A673 (cell line): ENCODE data around the gene OPN1SW. TPM values are rescaled to one million over a fixed set of nuclear protein-coding genes. Genes with fewer than 3 reads are reported as not detected.

Source experiments
- BruUV-seq: library from RNA; stranded (reverse); fragments of 400-500 nt; replicated peaks from 2 replicates; lab custom pipeline; 2021; lab: Mats Ljungman, UMichigan
- CTCF ChIA-PET: fragments of 300-600 bp; sonication (Branson Sonifier 250); formaldehyde crosslinking; loops from one replicate; lab custom pipeline; 2022; ENCODE audit warnings: antibody characterized with exemption; lab: Charles Lee
- POLR2A ChIA-PET: fragments of 300-600 bp; sonication (Branson Sonifier 250); formaldehyde crosslinking; loops from one replicate; lab custom pipeline; 2022; ENCODE audit warnings: antibody characterized with exemption; ENCODE audit not compliant: low non-redundant PET; lab: Charles Lee
- DNase-seq: peaks from one replicate; pipeline ENCODE4 v3.0.0-alpha.2; 2015; ENCODE audit warnings: low spot score
- H3K27ac ChIP-seq: fragments of 200-600 bp; sonication (generic); 2 replicates; pipeline ENCODE4 v1.5.1; 2016; ENCODE audit warnings: mixed run types, low read depth, mild to moderate bottlenecking, mixed read lengths, antibody characterized with exemption, low read length; ENCODE audit not compliant: poor library complexity, severe bottlenecking
- H3K27me3 ChIP-seq: fragments of 200-600 bp; sonication (generic); replicated peaks from 2 replicates; pipeline ENCODE4 v1.6.1; 2017; ENCODE audit warnings: mixed run types, low read depth, mild to moderate bottlenecking, mixed read lengths, antibody characterized with exemption, low read length; ENCODE audit not compliant: insufficient read depth, poor library complexity
- H3K36me3 ChIP-seq: fragments of 200-600 bp; sonication (generic); 2 replicates; pipeline ENCODE4 v1.6.1; 2016; ENCODE audit warnings: mixed run types, mild to moderate bottlenecking, mixed read lengths, antibody characterized with exemption, low read length; ENCODE audit not compliant: insufficient read depth, poor library complexity, severe bottlenecking
- H3K4me1 ChIP-seq: fragments of 200-600 bp; sonication (generic); 2 replicates; pipeline ENCODE4 v1.6.1; 2017; ENCODE audit warnings: mixed run types, mild to moderate bottlenecking, mixed read lengths, antibody characterized with exemption, low read length; ENCODE audit not compliant: insufficient read depth, poor library complexity, severe bottlenecking
- H3K4me3 ChIP-seq: fragments of 200-600 bp; sonication (generic); 2 replicates; pipeline ENCODE4 v1.5.1; 2016; ENCODE audit warnings: low read depth, mixed run types, mild to moderate bottlenecking, mixed read lengths, low read length; ENCODE audit not compliant: poor library complexity, severe bottlenecking
- H3K9me3 ChIP-seq: fragments of 200-600 bp; sonication (generic); 2 replicates; pipeline ENCODE4 v1.6.1; 2016; ENCODE audit warnings: mixed run types, low read depth, mild to moderate bottlenecking, mixed read lengths, antibody characterized with exemption, low read length; ENCODE audit not compliant: poor library complexity, severe bottlenecking
- EZH2 ChIP-seq: fragments of 200-600 bp; sonication (generic); IDR thresholded peaks from 2 replicates; pipeline ENCODE4 v1.6.1; 2017; ENCODE audit warnings: borderline replicate concordance, low read depth, mild to moderate bottlenecking, mixed read lengths, antibody characterized with exemption, low read length; ENCODE audit not compliant: poor library complexity, severe bottlenecking
- intact Hi-C: fragments of 100-400 bp; cut with micrococcal nuclease; formaldehyde crosslinking; loops from one replicate; pipeline ENCODE4 v1.10.0; 2022; ENCODE audit not compliant: unreplicated experiment
- total RNA-seq: library from RNA; stranded (reverse); gene quantifications from 2 replicates; pipeline ENCODE4 v1.2.3, GENCODE V29; 2021
- TF ChIP-seq, protein P1 (sequence below): fragments of 300-800, 200-600 bp; sonication (generic); conservative IDR thresholded peaks from 2 replicates; pipeline ENCODE4 v1.5.1; 2017; ENCODE audit warnings: low read depth, mild to moderate bottlenecking, antibody characterized with exemption, low read length, moderate library complexity, mixed read lengths

The OPN1SW gene
- total RNA-seq, 1 experiment from 2014 or later, result not detected

DNA sequence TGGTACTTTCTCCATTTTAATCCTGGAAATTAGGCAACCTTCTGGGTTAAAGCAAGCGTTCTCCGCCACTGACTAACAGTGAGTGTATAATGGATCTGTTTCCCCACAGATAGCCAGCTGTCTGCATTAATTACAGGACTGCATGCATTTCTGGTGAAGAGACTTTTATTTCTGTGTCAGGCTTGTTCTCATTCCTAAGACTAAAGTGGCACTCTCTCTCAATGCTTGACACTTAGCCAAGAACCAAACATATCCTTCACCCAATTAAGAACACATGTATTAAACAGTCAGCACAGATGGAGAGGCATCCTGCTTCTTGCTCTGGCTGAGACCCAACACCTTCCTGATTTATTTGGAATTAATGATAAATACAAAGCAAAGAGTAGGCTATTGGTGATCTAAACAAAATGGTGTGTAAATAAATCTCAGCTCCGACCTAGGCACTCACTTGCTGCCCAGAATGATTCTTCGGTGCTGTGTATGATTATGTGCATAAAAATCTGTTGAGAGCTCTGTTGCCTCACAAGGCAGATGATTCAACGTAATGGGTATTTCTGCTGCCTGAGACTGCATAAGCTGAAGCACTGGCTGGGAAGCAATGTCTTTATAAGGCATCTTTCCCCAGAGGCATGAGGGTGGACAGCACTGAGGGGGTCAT is 19.6 kb downstream of the OPN1SW start:
- BruUV-seq, result no TSS peak
- ChIA-PET POLR2A (no interaction called here), CTCF (no interaction called here)
- Histone ChIP-seq H3K36me3 (peaks cover 57% of the 10 kb centered on the region), H3K27me3 (no peaks in the 10 kb centered on the region), H3K9me3 (no peaks in the 10 kb centered on the region), H3K4me3 (no peak overlapping the region), H3K4me1 (peaks cover 29% of the 10 kb centered on the region), H3K27ac (peak overlapping the region; percentile 54)
- intact Hi-C loops, result no loop called here
- DNase-seq, result peak; percentile 87
- TF ChIP-seq EZH2, result no peak
- TF ChIP-seq, protein P1, sequence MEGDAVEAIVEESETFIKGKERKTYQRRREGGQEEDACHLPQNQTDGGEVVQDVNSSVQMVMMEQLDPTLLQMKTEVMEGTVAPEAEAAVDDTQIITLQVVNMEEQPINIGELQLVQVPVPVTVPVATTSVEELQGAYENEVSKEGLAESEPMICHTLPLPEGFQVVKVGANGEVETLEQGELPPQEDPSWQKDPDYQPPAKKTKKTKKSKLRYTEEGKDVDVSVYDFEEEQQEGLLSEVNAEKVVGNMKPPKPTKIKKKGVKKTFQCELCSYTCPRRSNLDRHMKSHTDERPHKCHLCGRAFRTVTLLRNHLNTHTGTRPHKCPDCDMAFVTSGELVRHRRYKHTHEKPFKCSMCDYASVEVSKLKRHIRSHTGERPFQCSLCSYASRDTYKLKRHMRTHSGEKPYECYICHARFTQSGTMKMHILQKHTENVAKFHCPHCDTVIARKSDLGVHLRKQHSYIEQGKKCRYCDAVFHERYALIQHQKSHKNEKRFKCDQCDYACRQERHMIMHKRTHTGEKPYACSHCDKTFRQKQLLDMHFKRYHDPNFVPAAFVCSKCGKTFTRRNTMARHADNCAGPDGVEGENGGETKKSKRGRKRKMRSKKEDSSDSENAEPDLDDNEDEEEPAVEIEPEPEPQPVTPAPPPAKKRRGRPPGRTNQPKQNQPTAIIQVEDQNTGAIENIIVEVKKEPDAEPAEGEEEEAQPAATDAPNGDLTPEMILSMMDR, result no peak

DNA sequence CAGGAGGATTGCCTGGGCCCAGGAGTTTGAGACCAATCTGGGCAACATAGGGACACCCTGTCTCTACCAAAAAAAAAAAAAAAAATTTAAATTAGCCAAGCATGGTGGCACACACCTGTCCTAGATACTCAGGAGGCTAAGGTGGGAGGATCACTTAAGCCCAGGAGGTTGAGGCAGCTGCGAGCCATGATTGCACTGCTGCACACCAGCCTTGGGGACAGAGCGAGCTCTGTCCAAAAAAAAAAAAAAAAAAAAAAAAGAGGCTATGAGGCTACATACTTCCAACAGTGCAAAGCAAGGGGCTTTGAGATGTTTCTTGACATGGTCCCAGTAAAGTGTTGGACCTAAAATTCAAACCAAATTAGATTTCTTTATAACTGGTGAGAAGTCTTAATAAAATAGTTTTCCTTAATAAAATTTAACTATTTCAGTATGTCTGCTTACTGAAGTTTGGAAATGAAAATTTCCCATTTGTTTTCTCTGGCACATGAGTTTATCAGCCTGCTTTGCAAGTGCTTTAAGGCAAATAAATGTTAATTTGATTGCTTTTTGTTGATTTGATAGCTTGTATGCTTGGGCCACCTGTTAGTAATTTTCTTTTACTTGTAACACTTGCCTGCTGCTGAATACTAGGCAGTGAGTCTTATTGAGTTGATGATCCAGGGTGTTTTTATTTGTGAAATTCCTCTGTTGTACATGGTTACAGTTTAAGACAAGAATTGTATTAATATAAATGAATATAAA is 20.3 kb downstream of the OPN1SW start:
- CTCF ChIA-PET, result no interaction called here
- no peak overlapping the region for H3K4me3 ChIP-seq
- intact Hi-C loops, result no loop called here
- peaks cover 29% of the 10 kb centered on the region for H3K4me1 ChIP-seq
- H3K27me3 ChIP-seq, result no peaks in the 10 kb centered on the region
- no peaks in the 10 kb centered on the region for H3K9me3 ChIP-seq
- TF ChIP-seq, protein P1, result no peak
- no peak for TF ChIP-seq EZH2
- POLR2A ChIA-PET, result no interaction called here
- DNase-seq, result no peak
- no TSS peak for BruUV-seq
- H3K27ac ChIP-seq, result peak overlapping the region; percentile 54
- peaks cover 56% of the 10 kb centered on the region for H3K36me3 ChIP-seq

DNA sequence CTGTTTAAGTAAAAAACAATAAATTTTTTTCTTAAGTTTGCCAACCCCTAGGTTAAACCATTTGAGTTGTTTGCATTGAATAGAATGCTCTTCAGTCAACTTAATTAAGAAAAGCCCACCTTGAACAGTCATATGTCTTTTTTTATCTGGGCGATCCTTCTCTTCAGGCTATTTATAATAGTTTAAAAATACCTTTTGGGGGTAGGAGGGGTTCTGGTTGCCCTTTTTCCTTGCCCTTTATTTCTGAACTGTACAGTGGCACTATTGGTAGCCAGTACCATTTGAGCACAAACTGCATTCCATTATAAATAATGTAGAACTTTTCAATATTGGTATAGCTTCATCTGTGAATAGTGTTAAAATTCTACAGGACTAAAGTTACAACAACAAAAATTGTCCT is 23.3 kb downstream of the OPN1SW start:
- Histone ChIP-seq H3K4me3 (no peak overlapping the region), H3K36me3 (peaks cover 54% of the 10 kb centered on the region), H3K4me1 (peaks cover 29% of the 10 kb centered on the region), H3K27me3 (no peaks in the 10 kb centered on the region), H3K9me3 (no peaks in the 10 kb centered on the region), H3K27ac (no peak overlapping the region)
- intact Hi-C loops, result no loop called here
- BruUV-seq, result no TSS peak
- TF ChIP-seq, protein P1, result no peak
- TF ChIP-seq EZH2, result no peak
- ChIA-PET CTCF (no interaction called here), POLR2A (no interaction called here)
- no peak for DNase-seq
